Measurements from ENCODE around the gene MACROD2. TPM values are rescaled to one million over a fixed set of nuclear protein-coding genes. Genes with fewer than 3 reads are reported as not detected.
A peak's percentile ranks its signal among the peaks of the same experiment; 100 is the strongest.

The MACROD2 gene
- polyA plus RNA-seq, 3 donors: 12.8 to 13.4 (median 13.2) TPM

- no peak for DNase-seq
Measured at GRCh38 chr20:14744723-14745122, 749.4 kb downstream of the MACROD2 start.

- peak; percentile 3 for DNase-seq
Measured at GRCh38 chr20:14745830-14746229, 750.5 kb downstream of the MACROD2 start.

- no peak for DNase-seq
Measured at GRCh38 chr20:14751191-14751590, 755.9 kb downstream of the MACROD2 start.

- no peak for DNase-seq
Measured at GRCh38 chr20:14757728-14758127, 762.4 kb downstream of the MACROD2 start.

- no peak for DNase-seq
Measured at GRCh38 chr20:14758356-14758755, 763.0 kb downstream of the MACROD2 start.

GRCh38 chr20:14759979-14760378 lies 764.7 kb downstream of the MACROD2 start:
- DNase-seq: no peak

GRCh38 chr20:14761903-14762302 lies 766.6 kb downstream of the MACROD2 start:
- DNase-seq: no peak

- no peak for DNase-seq
Measured at GRCh38 chr20:14764511-14765369, 769.4 kb downstream of the MACROD2 start.

- no peak for DNase-seq
Measured at GRCh38 chr20:14765370-14765701, 770.0 kb downstream of the MACROD2 start.

- no peak for DNase-seq
Measured at GRCh38 chr20:14773486-14773885, 778.2 kb downstream of the MACROD2 start.

- no peak for DNase-seq
Measured at GRCh38 chr20:14775778-14776177, 780.5 kb downstream of the MACROD2 start.

- DNase-seq: no peak
Measured at GRCh38 chr20:14777591-14777990, 782.3 kb downstream of the MACROD2 start.

GRCh38 chr20:14778096-14778495 lies 782.8 kb downstream of the MACROD2 start:
- no peak for DNase-seq

- DNase-seq: no peak
Measured at GRCh38 chr20:14778875-14779274, 783.6 kb downstream of the MACROD2 start.

GRCh38 chr20:14780508-14780907 lies 785.2 kb downstream of the MACROD2 start:
- DNase-seq: no peak

GRCh38 chr20:14782731-14783130 lies 787.4 kb downstream of the MACROD2 start:
- DNase-seq: no peak

GRCh38 chr20:14783766-14784165 lies 788.5 kb downstream of the MACROD2 start:
- DNase-seq: no peak

- DNase-seq: no peak
Measured at GRCh38 chr20:14785065-14785743, 789.9 kb downstream of the MACROD2 start.

- DNase-seq: no peak
Measured at GRCh38 chr20:14790190-14790589, 794.9 kb downstream of the MACROD2 start.

- DNase-seq: no peak
Measured at GRCh38 chr20:14790771-14791620, 795.7 kb downstream of the MACROD2 start.

GRCh38 chr20:14792915-14793314 lies 797.6 kb downstream of the MACROD2 start:
- no peak for DNase-seq

GRCh38 chr20:14799545-14800216 lies 804.4 kb downstream of the MACROD2 start:
- DNase-seq: no peak

Measured in renal pelvis (tissue), 4 donors.